CD4-positive, CD25-positive, alpha-beta regulatory T cell (primary cell): ENCODE measurements around the gene REEP5. TPM values are rescaled to one million over a fixed set of nuclear protein-coding genes. Genes with fewer than 3 reads are reported as not detected.
A peak's percentile ranks its signal among the peaks of the same experiment; 100 is the strongest.
"Not testable (repeated sequence)": the region's sequence is repeated elsewhere in the genome, so short reads cannot be mapped to it uniquely, and the experiment has no call there.

Source experiments
- ATAC-seq, 2 donors: fragments of 150-1000 bp; cut with Tn5 transposase; one replicate each; pipeline ENCODE4 v1.10.0; 2021; ENCODE audit warnings: low read depth in 2 of 2, moderate number of reproducible peaks in 2 of 2, moderate library complexity in 1 of 2
- DNase-seq, 3 donors: peaks; one replicate each; pipeline versions ENCODE4 v3.0.0 to v3.0.0-alpha.2; 2012 to 2022; ENCODE audit warnings: mixed read lengths in 1 of 3
- H3K27ac ChIP-seq: one replicate; pipeline ENCODE4 v1.7.0; 2013; ENCODE audit warnings: mild to moderate bottlenecking, low read length; ENCODE audit not compliant: insufficient read depth, poor library complexity, severe bottlenecking
- H3K27me3 ChIP-seq: one replicate; pipeline ENCODE4 v1.7.0; 2013; ENCODE audit warnings: low read length; ENCODE audit not compliant: control insufficient read depth, insufficient read depth
- H3K36me3 ChIP-seq: one replicate; pipeline ENCODE4 v1.7.0; 2013; ENCODE audit warnings: mild to moderate bottlenecking, low read length, moderate library complexity; ENCODE audit not compliant: control insufficient read depth, insufficient read depth
- H3K4me1 ChIP-seq: 2 replicates; pipeline ENCODE4 v1.7.0; 2013; ENCODE audit warnings: mild to moderate bottlenecking, low read length; ENCODE audit not compliant: insufficient read depth, control insufficient read depth, poor library complexity, severe bottlenecking
- H3K4me3 ChIP-seq: one replicate; pipeline ENCODE4 v1.7.0; 2013; ENCODE audit warnings: low read depth, mild to moderate bottlenecking, low read length, moderate library complexity
- H3K9me3 ChIP-seq, 2 experiments: 1 replicate in 1 of 2; 2 replicates in 1 of 2; pipeline ENCODE4 v1.7.0; 2013; ENCODE audit warnings: low read length in 2 of 2, mild to moderate bottlenecking in 1 of 2, moderate library complexity in 1 of 2; ENCODE audit not compliant: control insufficient read depth in 2 of 2
- H3K27ac Mint-ChIP-seq, 3 donors: one replicate each; pipeline ENCODE4 v1.8.0; 2020 to 2022; ENCODE audit warnings: mild to moderate bottlenecking in 3 of 3, mixed read lengths in 3 of 3, moderate library complexity in 2 of 3
- H3K27me3 Mint-ChIP-seq: one replicate; pipeline ENCODE4 v1.8.0; 2022; ENCODE audit warnings: mild to moderate bottlenecking, mixed read lengths
- H3K36me3 Mint-ChIP-seq: one replicate; pipeline ENCODE4 v1.8.0; 2020; ENCODE audit warnings: mixed read lengths
- H3K4me1 Mint-ChIP-seq, 4 donors: one replicate each; pipeline ENCODE4 v1.8.0; 2020 to 2022; ENCODE audit warnings: mixed read lengths in 4 of 4, mild to moderate bottlenecking in 1 of 4
- H3K4me3 Mint-ChIP-seq, 4 donors: one replicate each; pipeline ENCODE4 v1.8.0; 2020 to 2022; ENCODE audit warnings: mild to moderate bottlenecking in 4 of 4, mixed read lengths in 4 of 4, moderate library complexity in 3 of 4
- H3K9me3 Mint-ChIP-seq, 7 donors: one replicate each; pipeline ENCODE4 v1.8.0; 2020 to 2022; ENCODE audit warnings: mixed read lengths in 7 of 7, mild to moderate bottlenecking in 3 of 7, moderate library complexity in 2 of 7
- polyA plus RNA-seq, 4 donors: library from polyadenylated mRNA; unstranded; fragments of 300-500 nt; fragmentation: Illumina TruSeq; gene quantifications; one replicate each; pipeline ENCODE4 v1.2.3, GENCODE V29; 2021
- total RNA-seq: library from RNA; stranded (reverse); gene quantifications from one replicate; pipeline ENCODE4 v1.2.3, GENCODE V29; 2022

The REEP5 gene
- total and polyA plus RNA-seq, 5 donors from 2014 or later = 45.6 to 170 (median 83.4) TPM

- peaks cover 42 to 81% (median 69%) of the 10 kb centered on the region in 4 donors for H3K4me1 Mint-ChIP-seq
- H3K27ac ChIP-seq = no peak overlapping the region
Measured at GRCh38 chr5:112917453-112917995, 4.5 kb downstream of the REEP5 start.

GRCh38 chr5:112915831-112916230 is 6.2 kb downstream of the REEP5 start:
- peak in 1 of 3 donors; percentile 78 for DNase-seq
- no peaks in the 10 kb centered on the region for H3K27me3 ChIP-seq
- H3K36me3 ChIP-seq = peaks cover 19% of the 10 kb centered on the region
- peaks cover 57% of the 10 kb centered on the region for H3K4me1 ChIP-seq
- peaks cover 43 to 86% (median 70%) of the 10 kb centered on the region in 4 donors for H3K4me1 Mint-ChIP-seq
- peak overlapping the region; percentile 61 for H3K4me3 ChIP-seq
- peak overlapping the region in 3 of 4 donors; percentile 44 to 74 (median 46) for H3K4me3 Mint-ChIP-seq
- H3K36me3 Mint-ChIP-seq = peaks cover 41% of the 10 kb centered on the region
- H3K27ac Mint-ChIP-seq = peak overlapping the region; percentile 6 to 58 (median 22)
- peak; percentile 62 to 71 for ATAC-seq
- no peaks in the 10 kb centered on the region for H3K9me3 Mint-ChIP-seq
- no peaks in the 10 kb centered on the region for H3K9me3 ChIP-seq
- H3K27me3 Mint-ChIP-seq = no peaks in the 10 kb centered on the region
- peak overlapping the region; percentile 42 for H3K27ac ChIP-seq

More at GRCh38 chr5:112917453-112917995, 4.5 kb downstream of the REEP5 start:
- Histone ChIP-seq H3K27me3 (no peaks in the 10 kb centered on the region), H3K9me3 (no peaks in the 10 kb centered on the region), H3K4me3 (no peak overlapping the region), H3K4me1 (peaks cover 62% of the 10 kb centered on the region), H3K36me3 (peaks cover 12% of the 10 kb centered on the region)
- DNase-seq (peak in 1 of 3 donors; percentile 51), ATAC-seq (no peak)
- no peaks in the 10 kb centered on the region for H3K27me3 Mint-ChIP-seq
- peak overlapping the region in 3 of 4 donors; percentile 45 to 76 (median 58) for H3K4me3 Mint-ChIP-seq
- peak overlapping the region in 2 of 3 donors; percentile 0 to 71 for H3K27ac Mint-ChIP-seq
- H3K36me3 Mint-ChIP-seq = peaks cover 35% of the 10 kb centered on the region
- H3K9me3 Mint-ChIP-seq = no peaks in the 10 kb centered on the region

GRCh38 chr5:112914584-112914983 is 7.4 kb downstream of the REEP5 start:
- Mint-ChIP-seq H3K27me3 (no peaks in the 10 kb centered on the region), H3K4me3 (no peak overlapping the region), H3K27ac (peak overlapping the region in 1 of 3 donors; percentile 58), H3K36me3 (peaks cover 47% of the 10 kb centered on the region), H3K9me3 (no peaks in the 10 kb centered on the region), H3K4me1 (peaks cover 33 to 79% (median 62%) of the 10 kb centered on the region in 4 donors)
- Histone ChIP-seq H3K4me3 (no peak overlapping the region), H3K4me1 (peaks cover 45% of the 10 kb centered on the region), H3K27me3 (no peaks in the 10 kb centered on the region), H3K9me3 (no peaks in the 10 kb centered on the region), H3K27ac (no peak overlapping the region), H3K36me3 (peaks cover 30% of the 10 kb centered on the region)
- DNase-seq = no peak
- ATAC-seq = no peak

GRCh38 chr5:112910529-112910928 is 11.5 kb downstream of the REEP5 start:
- H3K9me3 ChIP-seq = no peaks in the 10 kb centered on the region
- H3K27ac ChIP-seq = no peak overlapping the region
- Mint-ChIP-seq H3K4me1 (peaks cover 18 to 57% (median 46%) of the 10 kb centered on the region in 4 donors), H3K4me3 (no peak overlapping the region), H3K27me3 (no peaks in the 10 kb centered on the region), H3K36me3 (peaks cover 45% of the 10 kb centered on the region), H3K9me3 (no peaks in the 10 kb centered on the region), H3K27ac (no peak overlapping the region)
- H3K4me1 ChIP-seq = peaks cover 4% of the 10 kb centered on the region
- DNase-seq (no peak), ATAC-seq (no peak)
- no peaks in the 10 kb centered on the region for H3K27me3 ChIP-seq
- H3K4me3 ChIP-seq = no peak overlapping the region
- peaks cover 38% of the 10 kb centered on the region for H3K36me3 ChIP-seq

- Mint-ChIP-seq H3K27me3 (no peaks in the 10 kb centered on the region), H3K27ac (no peak overlapping the region), H3K36me3 (peaks cover 40% of the 10 kb centered on the region), H3K9me3 (no peaks in the 10 kb centered on the region), H3K4me1 (peaks cover 13 to 50% (median 43%) of the 10 kb centered on the region in 4 donors), H3K4me3 (no peak overlapping the region)
- H3K4me3 ChIP-seq = no peak overlapping the region
- H3K9me3 ChIP-seq = no peaks in the 10 kb centered on the region
- ATAC-seq (no peak), DNase-seq (no peak)
- no peaks in the 10 kb centered on the region for H3K27me3 ChIP-seq
- H3K27ac ChIP-seq = no peak overlapping the region
- H3K36me3 ChIP-seq = peaks cover 38% of the 10 kb centered on the region
- H3K4me1 ChIP-seq = no peaks in the 10 kb centered on the region
Measured at GRCh38 chr5:112908854-112909253, 13.2 kb downstream of the REEP5 start.

GRCh38 chr5:112907166-112907631 is 14.8 kb downstream of the REEP5 start:
- H3K4me1 ChIP-seq = no peaks in the 10 kb centered on the region
- DNase-seq = no peak
- H3K4me3 ChIP-seq = no peak overlapping the region
- Mint-ChIP-seq H3K27ac (peak overlapping the region; percentile 62 to 72 (median 70)), H3K4me3 (no peak overlapping the region), H3K4me1 (peaks cover 18 to 49% (median 49%) of the 10 kb centered on the region in 4 donors), H3K27me3 (no peaks in the 10 kb centered on the region), H3K9me3 (no peaks in the 10 kb centered on the region), H3K36me3 (peaks cover 34% of the 10 kb centered on the region)
- H3K27ac ChIP-seq = no peak overlapping the region
- H3K27me3 ChIP-seq = no peaks in the 10 kb centered on the region
- no peaks in the 10 kb centered on the region for H3K9me3 ChIP-seq
- ATAC-seq = no peak
- H3K36me3 ChIP-seq = peaks cover 44% of the 10 kb centered on the region

GRCh38 chr5:112906637-112907036 is 15.4 kb downstream of the REEP5 start:
- ATAC-seq = no peak
- Histone ChIP-seq H3K4me1 (no peaks in the 10 kb centered on the region), H3K4me3 (no peak overlapping the region), H3K27me3 (no peaks in the 10 kb centered on the region), H3K27ac (no peak overlapping the region), H3K36me3 (peaks cover 46% of the 10 kb centered on the region), H3K9me3 (no peaks in the 10 kb centered on the region)
- no peak for DNase-seq
- H3K27ac Mint-ChIP-seq = peak overlapping the region in 1 of 3 donors; percentile 70
- no peaks in the 10 kb centered on the region for H3K27me3 Mint-ChIP-seq
- peaks cover 14 to 48% (median 45%) of the 10 kb centered on the region in 4 donors for H3K4me1 Mint-ChIP-seq
- no peak overlapping the region for H3K4me3 Mint-ChIP-seq
- peaks cover 34% of the 10 kb centered on the region for H3K36me3 Mint-ChIP-seq
- H3K9me3 Mint-ChIP-seq = no peaks in the 10 kb centered on the region

- not testable (repeated sequence) for H3K27ac ChIP-seq, H3K4me3 Mint-ChIP-seq, DNase-seq, H3K27ac Mint-ChIP-seq, H3K9me3 Mint-ChIP-seq, H3K4me3 ChIP-seq, ATAC-seq, H3K4me1 ChIP-seq, H3K27me3 ChIP-seq, H3K9me3 ChIP-seq, H3K27me3 Mint-ChIP-seq
- peaks cover 48% of the 10 kb centered on the region for H3K36me3 ChIP-seq
- peaks cover 27% of the 10 kb centered on the region for H3K36me3 Mint-ChIP-seq
- peaks cover 14 to 54% (median 38%) of the 10 kb centered on the region in 4 donors for H3K4me1 Mint-ChIP-seq
Measured at GRCh38 chr5:112904996-112905395, 17.0 kb downstream of the REEP5 start.
